DOHH2 (cell line): ENCODE measurements around the gene CA5A.

Source experiments
- H3F3A ChIP-seq: fragments of 200-600 bp; sonication (generic), shearing (Covaris generic); 2 replicates; pipeline ENCODE4 v1.6.0; 2016; ENCODE audit warnings: antibody characterized with exemption, mild to moderate bottlenecking; ENCODE audit not compliant: control insufficient read depth, insufficient read depth
- H3K27ac ChIP-seq: fragments of 200-600 bp; sonication (generic); 2 replicates; pipeline ENCODE4 v1.5.1; 2014; ENCODE audit warnings: low read depth, mild to moderate bottlenecking, low read length, moderate library complexity
- H3K27me3 ChIP-seq: fragments of 200-600 bp; sonication (generic); 2 replicates; pipeline ENCODE4 v1.6.1; 2014; ENCODE audit warnings: mild to moderate bottlenecking, low read length, mixed read lengths; ENCODE audit not compliant: control insufficient read depth
- H3K36me3 ChIP-seq: fragments of 200-600 bp; sonication (generic); 2 replicates; pipeline ENCODE4 v1.6.1; 2014; ENCODE audit warnings: mild to moderate bottlenecking, low read length, moderate library complexity, mixed read lengths; ENCODE audit not compliant: control insufficient read depth
- H3K4me1 ChIP-seq: fragments of 200-600 bp; sonication (generic); 2 replicates; pipeline ENCODE4 v1.6.1; 2014; ENCODE audit warnings: mild to moderate bottlenecking, low read length, mixed read lengths; ENCODE audit not compliant: control insufficient read depth
- H3K4me2 ChIP-seq: fragments of 200-600 bp; sonication (generic); 2 replicates; pipeline ENCODE4 v1.6.0; 2014; ENCODE audit warnings: mild to moderate bottlenecking, low read length, moderate library complexity
- H3K4me3 ChIP-seq: fragments of 200-600 bp; sonication (generic); 2 replicates; pipeline ENCODE4 v1.5.1; 2014; ENCODE audit warnings: mild to moderate bottlenecking, low read length, mixed read lengths
- H3K79me2 ChIP-seq: fragments of 200-600 bp; sonication (generic); 2 replicates; pipeline ENCODE4 v1.6.1; 2014; ENCODE audit warnings: mild to moderate bottlenecking, low read length, mixed read lengths; ENCODE audit not compliant: control insufficient read depth
- H3K9me2 ChIP-seq: fragments of 200-600 bp; sonication (generic); replicated peaks from 2 replicates; pipeline ENCODE4 v1.6.1; 2014; ENCODE audit warnings: mild to moderate bottlenecking, low read length, mixed read lengths; ENCODE audit not compliant: control insufficient read depth
- H3K9me3 ChIP-seq: fragments of 200-600 bp; sonication (generic); 2 replicates; pipeline ENCODE4 v1.6.1; 2014; ENCODE audit warnings: antibody characterized with exemption, low read length, mixed read lengths; ENCODE audit not compliant: control insufficient read depth, insufficient read depth
- H4K20me1 ChIP-seq: fragments of 200-600 bp; sonication (generic); 2 replicates; pipeline ENCODE4 v1.6.0; 2014; ENCODE audit warnings: low read depth, mild to moderate bottlenecking, antibody characterized with exemption, low read length, moderate library complexity; ENCODE audit not compliant: control insufficient read depth, insufficient read depth
- CTCF ChIP-seq: fragments of 200-600 bp; sonication (generic); IDR thresholded peaks from one replicate; pipeline ENCODE4 v1.5.1; 2014; ENCODE audit warnings: antibody characterized with exemption, mild to moderate bottlenecking, low read depth, low read length; ENCODE audit not compliant: poor library complexity, severe bottlenecking
- EZH2phosphoT487 ChIP-seq: fragments of 200-600 bp; sonication (generic); IDR thresholded peaks from 2 replicates; pipeline ENCODE4 v1.6.1; 2017; ENCODE audit warnings: borderline replicate concordance, mild to moderate bottlenecking, antibody characterized with exemption, low read length, moderate library complexity, mixed read lengths

Gene CA5A

GRCh38 chr16:87960852-87961251, 24.5 kb upstream of the CA5A start:
- H3F3A ChIP-seq, result peaks cover 12% of the 10 kb centered on the region
- H3K9me3 ChIP-seq, result no peaks in the 10 kb centered on the region
- H3K4me3 ChIP-seq, result no peak overlapping the region
- H3K27ac ChIP-seq, result no peak overlapping the region
- H3K27me3 ChIP-seq, result no peaks in the 10 kb centered on the region
- peaks cover 10% of the 10 kb centered on the region; the same call in 1 of the 2 replicates for H4K20me1 ChIP-seq
- peaks cover 19% of the 10 kb centered on the region for H3K4me1 ChIP-seq
- no peaks in the 10 kb centered on the region for H3K9me2 ChIP-seq
- TF ChIP-seq EZH2phosphoT487 (no peak), CTCF (no peak)
- H3K79me2 ChIP-seq, result peaks cover 100% of the 10 kb centered on the region
- H3K4me2 ChIP-seq, result no peak overlapping the region
- H3K36me3 ChIP-seq, result peaks cover 40% of the 10 kb centered on the region

GRCh38 chr16:87960296-87960695, 24.0 kb upstream of the CA5A start:
- Histone ChIP-seq H3F3A (peaks cover 18% of the 10 kb centered on the region), H3K27me3 (no peaks in the 10 kb centered on the region), H3K4me1 (peaks cover 24% of the 10 kb centered on the region), H3K4me3 (no peak overlapping the region), H3K36me3 (peaks cover 45% of the 10 kb centered on the region), H3K9me3 (no peaks in the 10 kb centered on the region), H4K20me1 (peaks cover 12% of the 10 kb centered on the region; the same call in 1 of the 2 replicates), H3K9me2 (no peaks in the 10 kb centered on the region), H3K4me2 (no peak overlapping the region), H3K27ac (no peak overlapping the region), H3K79me2 (peaks cover 100% of the 10 kb centered on the region)
- no peak for TF ChIP-seq EZH2phosphoT487
- no peak for TF ChIP-seq CTCF

- H3K9me2 ChIP-seq, result no peaks in the 10 kb centered on the region
- H4K20me1 ChIP-seq, result peaks cover 12% of the 10 kb centered on the region; the same call in 1 of the 2 replicates
- TF ChIP-seq EZH2phosphoT487, result no peak
- TF ChIP-seq CTCF, result no peak
- H3K79me2 ChIP-seq, result peaks cover 100% of the 10 kb centered on the region
- no peak overlapping the region for H3K27ac ChIP-seq
- no peak overlapping the region for H3K4me3 ChIP-seq
- H3K4me1 ChIP-seq, result peaks cover 32% of the 10 kb centered on the region
- no peak overlapping the region for H3K4me2 ChIP-seq
- no peaks in the 10 kb centered on the region for H3K9me3 ChIP-seq
- H3K27me3 ChIP-seq, result no peaks in the 10 kb centered on the region
- peaks cover 53% of the 10 kb centered on the region for H3K36me3 ChIP-seq
- peaks cover 19% of the 10 kb centered on the region for H3F3A ChIP-seq
These were observed 23.2 kb upstream of the CA5A start for GRCh38 chr16:87959391-87959990.
